ENCODE measurements around the gene CSF2RB.
"Not testable (repeated sequence)": the region's sequence is repeated elsewhere in the genome, so short reads cannot be mapped to it uniquely, and the experiment has no call there.

Gene CSF2RB

DNA sequence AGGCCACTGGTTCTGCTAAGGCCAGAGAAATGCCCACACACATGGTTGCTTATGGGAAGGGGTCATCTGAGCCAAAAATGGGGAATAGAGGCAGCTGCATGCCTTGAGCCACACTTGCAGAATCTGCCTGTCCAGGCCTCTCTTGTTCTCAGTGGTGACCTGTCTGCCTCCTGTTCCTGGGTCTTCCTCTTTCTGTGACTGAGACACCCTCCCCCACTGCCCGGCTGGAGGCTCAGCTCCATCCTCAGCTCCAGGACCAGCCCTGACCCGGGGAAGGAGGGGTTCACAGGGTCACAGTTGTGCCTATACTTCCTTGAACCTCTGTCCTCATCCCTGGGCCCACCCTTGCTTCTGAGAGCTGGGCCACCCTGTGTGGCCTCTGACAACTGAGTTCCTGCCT, 52.3 kb downstream of the CSF2RB start:
- no peak for DNase-seq (ENCODE audit: low read depth in 1 of 2, low spot score in 1 of 2)

DNA sequence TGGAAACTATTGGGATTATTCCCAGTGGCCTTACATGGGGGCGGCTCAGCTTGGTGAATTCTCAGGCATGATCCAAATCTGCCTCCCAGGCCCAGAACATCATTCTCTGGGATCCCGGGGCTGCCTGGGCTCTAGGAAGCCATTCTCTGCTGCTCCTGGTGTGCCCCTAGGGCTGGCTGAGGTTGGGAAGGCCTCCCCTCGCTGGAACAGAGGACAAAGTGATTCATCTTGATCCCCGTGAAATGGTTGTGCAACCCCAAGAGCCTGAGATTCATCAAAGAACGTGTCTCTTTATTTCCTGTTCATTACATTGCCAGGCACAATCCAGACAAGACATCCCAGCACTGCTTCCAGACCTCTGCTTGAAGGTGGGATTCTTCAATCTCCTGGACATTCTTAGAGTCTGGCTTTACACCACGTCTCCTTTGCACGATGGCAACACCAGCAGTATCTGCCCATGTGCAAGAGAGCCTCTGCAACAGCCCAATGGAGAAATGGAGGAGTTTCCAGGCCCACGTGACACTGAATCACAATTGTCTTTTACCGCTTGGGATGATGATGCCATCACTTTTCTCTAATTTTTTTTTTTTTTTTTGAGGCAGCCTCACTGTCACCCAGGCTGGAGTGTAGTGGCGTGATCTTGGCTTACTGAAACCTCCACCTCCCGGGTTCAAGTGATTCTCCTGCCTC, 53.6 kb downstream of the CSF2RB start:
- no peak for DNase-seq (ENCODE audit: low read depth in 1 of 2, low spot score in 1 of 2)

DNA sequence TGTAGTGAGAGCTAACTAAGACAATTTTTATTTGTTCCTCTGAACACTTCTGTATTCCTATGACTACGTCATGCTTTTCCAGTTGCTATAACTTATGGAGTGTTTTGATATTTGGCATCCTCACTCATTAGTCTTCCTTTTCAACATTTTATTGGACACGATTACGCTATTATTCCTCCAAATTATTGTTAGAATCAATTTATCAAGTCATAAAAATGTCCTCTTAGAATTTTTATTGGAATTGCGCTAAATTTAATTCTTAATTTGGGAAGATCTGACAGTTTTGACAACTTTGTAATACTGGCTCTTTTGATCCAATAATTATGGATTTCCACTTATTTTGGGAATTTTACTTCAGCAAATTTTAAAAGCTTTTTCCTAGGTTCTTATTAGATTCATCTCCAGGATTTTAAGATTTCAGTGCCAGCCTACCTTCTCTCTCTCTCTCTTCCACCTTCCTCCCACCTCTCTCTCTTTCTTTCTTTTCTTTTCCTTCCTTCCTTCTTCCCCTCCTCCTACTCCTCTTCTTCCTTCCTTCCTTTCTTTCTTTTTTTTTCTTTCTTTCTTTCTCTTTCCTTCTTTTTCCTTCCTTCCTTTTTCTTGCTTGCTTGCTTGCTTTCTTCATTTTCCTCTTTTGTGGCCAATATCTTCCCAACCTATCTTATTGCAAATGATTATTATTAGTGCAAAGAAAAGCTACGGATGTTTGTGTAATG, 55.0 kb downstream of the CSF2RB start:
- DNase-seq (ENCODE audit: low read depth in 1 of 2, low spot score in 1 of 2) = no peak

DNA sequence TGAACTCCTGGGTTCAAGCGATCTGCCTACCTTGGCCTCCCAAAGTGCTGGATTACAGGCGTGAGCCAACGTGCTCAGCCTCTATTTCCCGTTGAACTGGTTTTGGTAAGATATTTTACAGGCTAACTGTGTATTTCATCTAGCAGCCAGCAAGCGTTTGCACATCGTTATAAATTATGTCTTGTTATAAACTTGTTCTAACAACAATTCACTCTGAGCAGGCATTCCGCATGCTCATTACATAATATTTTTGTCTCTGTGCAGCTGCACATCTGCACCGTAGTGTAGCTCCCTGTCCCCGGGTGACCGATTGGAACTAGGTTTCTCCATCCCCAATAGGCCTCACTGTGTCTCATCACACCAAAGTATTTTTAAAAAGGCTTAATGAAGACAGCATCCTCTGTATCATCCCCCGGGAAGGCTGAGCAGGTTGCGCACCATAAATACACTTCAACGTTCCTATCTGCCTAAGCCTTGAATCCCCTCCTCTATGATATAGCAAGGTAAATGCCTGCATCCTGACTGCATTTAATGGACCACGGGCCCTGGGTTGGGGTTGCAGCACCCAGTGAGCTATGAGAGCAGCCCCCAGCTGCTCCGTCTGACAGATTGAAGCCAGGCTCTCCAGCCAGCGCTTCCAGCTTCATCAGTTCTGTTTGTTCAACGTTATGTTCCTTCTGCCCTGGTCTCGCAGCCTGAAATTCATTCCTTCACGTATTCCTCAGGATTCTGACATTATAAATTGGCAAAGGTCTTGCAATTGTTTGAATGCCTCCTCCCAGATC, 58.1 kb downstream of the CSF2RB start:
- DNase-seq (ENCODE audit: low read depth in 1 of 2, low spot score in 1 of 2) = no peak

DNA sequence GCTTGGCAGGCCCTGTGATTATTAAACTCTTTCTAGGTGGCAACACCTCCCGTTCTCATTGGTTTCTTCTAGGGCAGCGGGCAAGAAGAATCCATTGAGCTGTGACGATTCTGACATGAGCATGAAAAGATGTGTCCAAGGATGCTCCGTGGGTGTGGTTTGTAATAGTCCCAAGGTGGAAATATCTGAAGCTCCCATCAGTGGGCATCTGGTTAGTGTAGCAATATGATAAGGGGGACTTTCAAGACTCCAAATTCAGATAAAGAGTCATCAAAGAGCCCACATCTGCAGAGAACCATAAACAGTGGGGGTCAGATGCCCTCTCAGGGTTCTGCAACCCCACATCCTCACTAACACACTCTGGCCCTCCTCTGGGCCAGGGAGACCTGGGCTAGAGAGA, 63.2 kb downstream of the CSF2RB start:
- no peak for DNase-seq (ENCODE audit: low read depth in 1 of 2, low spot score in 1 of 2)

DNA sequence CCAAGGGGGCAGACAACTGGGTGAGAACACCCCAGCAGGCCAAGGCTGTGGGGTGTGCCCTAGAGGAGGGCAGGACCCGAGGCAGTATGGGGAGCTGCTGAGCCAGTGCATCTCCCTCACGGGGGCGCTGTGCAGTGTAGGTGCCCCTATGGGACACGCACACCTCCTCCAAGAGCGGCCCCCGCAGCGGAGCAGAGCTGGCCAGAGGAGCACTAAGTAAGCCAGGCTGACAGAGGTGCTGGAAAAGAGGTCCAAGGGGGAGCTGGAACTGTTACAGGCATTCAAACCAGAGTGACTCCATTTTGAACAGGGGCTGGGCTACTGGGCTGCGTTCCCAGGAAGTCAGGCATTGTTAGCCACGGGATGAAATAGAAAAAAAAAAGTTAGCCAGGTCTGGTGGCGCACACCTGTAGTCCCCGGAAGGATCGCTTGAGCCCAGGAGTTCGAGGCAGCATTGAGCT, 64.0 kb downstream of the CSF2RB start:
- peak; percentile 63 to 68 for DNase-seq (ENCODE audit: low read depth in 1 of 2, low spot score in 1 of 2)

DNA sequence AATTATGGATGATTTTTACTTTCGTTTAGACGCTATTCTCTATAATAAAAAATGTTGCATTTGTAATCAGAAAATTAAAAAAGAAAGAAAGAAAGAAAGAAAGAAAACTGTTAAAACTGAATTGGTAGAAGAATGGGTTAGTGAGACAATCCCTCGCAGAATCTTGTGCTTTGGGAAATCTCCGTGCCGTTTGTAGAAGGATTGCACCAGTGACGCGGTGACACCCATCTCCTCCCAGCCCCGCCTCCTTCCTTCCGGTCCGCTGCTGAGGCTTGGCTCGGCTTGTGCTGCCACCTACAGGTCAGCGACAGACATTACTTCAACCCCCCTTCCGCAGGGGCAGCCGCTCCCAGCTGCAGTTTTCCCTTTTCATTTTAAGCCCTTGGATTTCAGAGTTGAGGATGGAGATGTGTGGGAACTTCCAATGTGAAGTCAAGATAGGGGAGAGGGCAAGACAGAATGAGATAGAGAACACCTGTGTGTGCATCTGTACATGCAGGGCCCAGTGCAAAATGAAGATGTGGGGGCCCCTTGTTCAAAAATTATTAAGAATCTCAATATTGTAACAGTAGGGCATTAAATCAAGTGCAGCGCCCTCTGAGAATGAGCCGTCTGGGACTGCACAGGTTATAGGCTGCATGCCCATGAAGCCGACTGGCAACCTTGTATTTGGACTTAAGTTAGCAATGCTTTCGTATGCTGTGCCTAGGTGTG, 64.7 kb downstream of the CSF2RB start:
- peak; percentile 86 to 87 for DNase-seq (ENCODE audit: low read depth in 1 of 2, low spot score in 1 of 2)

DNA sequence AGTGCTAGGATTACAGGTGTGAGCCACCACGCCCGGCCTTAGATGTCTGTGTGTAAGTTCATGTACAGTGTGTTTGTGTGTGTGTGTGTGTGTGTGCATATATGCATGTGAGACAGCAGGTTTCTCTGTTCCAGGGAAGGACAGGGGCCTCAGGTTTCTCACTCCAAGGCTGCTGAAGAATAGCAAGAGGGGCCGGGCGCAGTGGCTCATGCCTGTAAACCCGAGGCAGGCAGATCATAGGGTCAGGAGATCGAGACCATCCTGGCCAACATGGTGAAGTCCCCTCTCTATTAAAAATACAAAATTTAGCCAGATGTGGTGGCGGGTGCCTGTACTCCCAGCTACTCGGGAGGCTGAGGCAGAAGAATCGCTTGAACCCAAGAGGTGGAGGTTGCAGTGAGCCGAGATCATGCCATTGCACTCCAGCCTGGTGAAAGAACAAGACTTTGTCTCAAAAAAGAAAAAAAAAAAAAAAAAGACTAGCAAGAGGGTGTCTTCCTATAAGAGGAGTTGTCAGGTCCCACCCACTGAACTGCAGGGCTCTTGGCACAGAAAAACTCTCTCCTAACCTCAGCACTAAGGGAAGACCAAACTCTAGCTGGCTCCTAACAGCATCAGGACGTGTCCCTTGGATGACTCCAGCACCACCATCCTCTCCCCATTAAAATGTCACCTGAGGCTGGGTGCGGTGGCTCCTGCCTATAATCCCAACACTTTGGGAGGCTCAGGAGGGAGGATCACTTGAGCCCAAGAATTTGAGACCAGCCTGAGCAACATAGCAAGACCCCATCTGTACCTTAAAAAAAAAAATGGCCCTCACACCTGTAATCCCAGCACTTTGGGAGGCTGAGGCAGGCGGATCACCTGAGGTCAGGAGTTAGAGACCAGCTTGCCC, 65.8 kb downstream of the CSF2RB start:
- no peak for DNase-seq (ENCODE audit: low read depth in 1 of 2, low spot score in 1 of 2)

DNA sequence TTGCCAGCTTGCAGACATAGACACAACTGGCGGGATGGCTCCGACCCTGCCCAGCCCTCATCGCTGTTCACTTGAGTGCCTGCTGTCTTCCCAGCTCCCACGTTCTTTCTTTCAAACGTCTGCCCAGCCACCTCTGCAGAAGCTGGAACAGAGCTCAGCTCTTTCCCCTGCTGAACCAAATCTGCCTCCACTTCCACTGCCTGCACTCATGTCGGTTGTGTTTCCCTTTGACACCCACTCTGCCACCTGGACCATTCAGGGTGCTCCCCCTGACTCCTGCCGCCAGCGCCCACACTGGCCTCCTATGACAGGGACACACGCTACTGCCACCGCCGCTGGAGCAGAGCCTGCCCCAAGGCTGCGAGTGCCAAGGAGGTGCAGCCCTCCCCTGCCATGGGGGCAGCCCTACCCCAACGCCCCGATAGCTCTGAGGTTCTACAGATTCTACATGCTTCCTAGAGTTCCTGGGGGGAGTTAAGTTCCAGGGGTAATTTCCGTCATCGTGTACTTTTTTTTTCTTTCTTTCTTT, 67.9 kb downstream of the CSF2RB start:
- no peak for DNase-seq (ENCODE audit: low read depth in 1 of 2, low spot score in 1 of 2)

DNA sequence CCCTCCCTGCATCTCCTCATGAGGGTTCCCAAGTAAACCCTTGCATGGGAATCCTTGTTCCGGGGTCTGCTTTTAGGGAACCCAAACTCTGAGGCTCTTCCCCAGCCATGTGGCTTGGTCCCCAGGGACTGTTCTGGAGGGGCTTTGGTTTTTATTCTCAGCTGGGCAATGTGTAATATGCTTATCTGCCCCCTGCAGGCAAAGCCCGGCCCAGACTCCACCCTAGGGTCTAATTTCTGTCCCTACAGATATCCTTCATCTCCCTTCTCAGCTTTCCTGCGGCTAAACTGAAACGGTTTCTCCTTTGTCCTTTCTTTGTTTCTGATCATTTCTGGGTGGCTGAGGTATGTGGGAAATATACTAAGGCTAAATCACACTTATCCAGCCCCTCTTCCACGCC, 68.7 kb downstream of the CSF2RB start:
- DNase-seq (ENCODE audit: low read depth in 1 of 2, low spot score in 1 of 2) = no peak

DNA sequence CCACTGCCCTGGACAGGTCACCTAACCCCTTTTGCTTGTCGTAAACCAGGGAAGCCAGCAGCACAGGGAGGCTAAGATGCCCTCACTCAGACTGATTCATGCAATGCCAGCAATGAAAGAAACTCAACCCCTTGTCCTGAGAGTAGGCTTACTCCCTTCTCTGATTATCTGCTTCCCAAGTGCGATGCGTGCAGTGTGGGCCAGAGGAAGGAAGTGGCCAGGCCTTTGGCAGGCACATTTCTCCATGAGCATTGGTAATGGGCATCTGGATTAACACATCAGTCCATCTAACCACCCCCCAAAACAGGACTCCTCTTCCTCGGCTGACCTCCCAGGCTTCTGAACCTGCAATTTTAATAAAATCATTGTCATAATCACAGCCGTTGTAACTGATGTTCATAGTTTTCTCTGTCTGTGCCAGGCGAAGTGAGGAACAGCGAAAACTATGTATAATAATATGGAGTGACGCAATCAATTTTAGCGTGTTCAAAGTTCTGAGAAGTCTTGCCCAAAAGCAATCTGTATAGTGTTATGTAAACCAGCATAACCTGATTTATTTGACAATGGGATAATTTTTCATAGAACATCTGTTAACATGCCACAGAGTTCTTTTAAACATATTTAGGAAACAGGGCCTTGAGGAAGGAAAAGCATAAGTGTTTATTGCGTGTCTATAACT, 71.9 kb downstream of the CSF2RB start:
- no peak for DNase-seq (ENCODE audit: low read depth in 1 of 2, low spot score in 1 of 2)

DNA sequence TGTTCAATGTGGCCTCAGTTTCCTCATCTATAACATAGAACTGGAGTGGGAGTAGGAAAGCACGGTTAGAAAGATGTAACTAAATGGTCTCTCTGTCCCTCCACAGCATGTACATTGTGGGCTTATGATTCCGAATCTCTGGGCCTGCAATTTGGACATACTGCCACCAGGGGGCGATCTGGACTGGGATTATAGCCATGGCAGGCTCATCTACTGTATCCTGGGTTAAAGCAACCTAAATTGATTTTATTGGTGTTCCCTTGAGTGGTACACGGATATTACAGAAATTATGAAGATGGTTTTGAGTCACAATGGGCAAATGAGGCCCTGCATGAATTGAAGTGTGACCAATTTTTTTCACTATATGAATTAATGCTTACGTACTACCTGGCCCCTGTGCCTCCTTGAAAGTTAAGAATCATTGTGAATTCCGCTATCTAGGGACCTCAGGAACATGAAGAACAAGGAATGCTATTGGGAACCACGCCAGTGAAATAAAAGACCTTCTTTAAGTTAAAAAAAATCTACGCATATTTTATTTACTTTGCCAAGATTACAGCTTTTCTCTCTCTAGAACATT, 72.9 kb downstream of the CSF2RB start:
- DNase-seq (ENCODE audit: low read depth in 1 of 2, low spot score in 1 of 2) = no peak

DNA sequence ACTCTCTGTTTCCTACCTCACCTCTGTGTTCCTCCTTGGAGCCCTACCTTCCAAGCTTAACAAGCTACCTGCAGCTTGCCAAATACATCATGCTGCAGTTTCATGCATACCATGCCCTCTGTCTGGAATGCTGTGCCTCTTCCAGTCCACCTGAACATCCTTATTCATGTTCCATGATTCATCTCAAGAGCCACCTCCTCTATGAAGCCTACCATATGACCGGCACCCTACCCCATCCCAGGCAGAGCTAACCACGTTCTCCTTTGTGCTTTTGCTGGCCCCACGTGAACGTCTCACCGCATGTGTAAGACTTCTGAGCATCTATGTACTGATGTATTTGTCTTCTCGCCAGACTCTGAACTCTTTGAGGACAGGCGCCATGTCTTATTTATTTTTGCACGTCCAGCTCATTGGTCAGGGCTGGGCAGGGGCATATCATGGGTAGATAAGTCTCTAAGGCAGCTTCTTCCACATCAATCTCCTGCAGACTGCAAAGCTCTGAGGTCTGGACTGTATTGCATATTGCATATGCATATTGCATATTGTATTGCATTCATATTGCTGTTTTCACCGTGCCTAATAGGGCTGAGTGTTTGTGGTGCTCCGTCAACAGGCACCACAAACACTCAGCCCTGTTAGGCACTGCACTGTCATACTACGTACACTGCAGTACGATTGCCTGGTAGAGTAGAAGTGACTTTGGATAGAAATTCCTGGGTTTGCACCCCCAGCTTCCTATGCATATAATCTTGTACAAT, 74.8 kb downstream of the CSF2RB start:
- DNase-seq (ENCODE audit: low read depth in 1 of 2, low spot score in 1 of 2) = no peak

DNA sequence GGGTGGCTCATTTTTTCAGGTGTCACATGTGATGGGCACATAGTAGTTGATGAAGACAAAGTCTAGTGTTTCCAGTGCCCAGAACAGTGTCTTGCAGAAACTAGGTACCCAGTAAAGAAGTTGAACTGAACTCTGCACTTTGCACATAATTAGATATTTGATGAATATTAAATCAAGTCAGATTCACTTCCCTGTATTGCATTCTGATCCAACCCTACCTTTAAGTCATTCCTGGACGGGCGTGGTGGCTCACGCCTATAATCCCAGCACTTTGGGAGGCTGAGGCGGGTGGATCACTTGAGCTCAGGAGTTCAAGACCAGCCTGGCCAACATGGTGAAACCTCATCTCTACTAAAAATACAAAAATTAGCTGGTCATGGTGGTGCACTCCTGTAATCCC, 75.6 kb downstream of the CSF2RB start:
- DNase-seq (ENCODE audit: low read depth in 1 of 2, low spot score in 1 of 2) = not testable (repeated sequence)

All from activated T-helper 1 cell treated with anti-CD3 and anti-CD28 coated beads, Interleukin-2, amount 50 U/mL, for 16 hours (primary cell).